Prostate gland (tissue), 2 donors: ENCODE results near the gene KRTAP9-2.

Source experiments
- CTCF ChIP-seq, 4 experiments: fragments of 200-600 bp in 2 of 4; fragments of 450-650 bp in 2 of 4; sonication (generic) in 2 of 4; IDR thresholded peaks; 1 replicate in 3 of 4; 2 replicates in 1 of 4; pipeline ENCODE4 v1.5.1; 2016 to 2019; ENCODE audit warnings: antibody characterized with exemption in 4 of 4, mild to moderate bottlenecking in 2 of 4, moderate library complexity in 2 of 4
- POLR2AphosphoS5 ChIP-seq: sonication (generic); formaldehyde crosslinking; IDR thresholded peaks from one replicate; pipeline ENCODE4 v1.6.1; 2017; ENCODE audit warnings: antibody characterized with exemption

GRCh38 chr17:41176744-41177387 is 49.6 kb upstream of the KRTAP9-2 start:
- TF ChIP-seq CTCF (IDR thresholded peaks at IDR 0.05) (no peak), POLR2AphosphoS5 (no peak)
